DMS153 treated with DMSO at 0.1 percent for 48 hours (cell line): ENCODE results near the gene GNAT2.

ENCODE experiments used
- DNase-seq: peaks from one replicate; lab custom pipeline; 2025; ENCODE audit not compliant: unreplicated experiment; lab: John Stamatoyannopoulos, UW

GNAT2 gene

GRCh38 chr1:109613361-109614147 lies 5.9 kb downstream of the GNAT2 start:
- no peak for DNase-seq

- no peak for DNase-seq
Measured at GRCh38 chr1:109611308-109611990, 8.0 kb downstream of the GNAT2 start.

DNA sequence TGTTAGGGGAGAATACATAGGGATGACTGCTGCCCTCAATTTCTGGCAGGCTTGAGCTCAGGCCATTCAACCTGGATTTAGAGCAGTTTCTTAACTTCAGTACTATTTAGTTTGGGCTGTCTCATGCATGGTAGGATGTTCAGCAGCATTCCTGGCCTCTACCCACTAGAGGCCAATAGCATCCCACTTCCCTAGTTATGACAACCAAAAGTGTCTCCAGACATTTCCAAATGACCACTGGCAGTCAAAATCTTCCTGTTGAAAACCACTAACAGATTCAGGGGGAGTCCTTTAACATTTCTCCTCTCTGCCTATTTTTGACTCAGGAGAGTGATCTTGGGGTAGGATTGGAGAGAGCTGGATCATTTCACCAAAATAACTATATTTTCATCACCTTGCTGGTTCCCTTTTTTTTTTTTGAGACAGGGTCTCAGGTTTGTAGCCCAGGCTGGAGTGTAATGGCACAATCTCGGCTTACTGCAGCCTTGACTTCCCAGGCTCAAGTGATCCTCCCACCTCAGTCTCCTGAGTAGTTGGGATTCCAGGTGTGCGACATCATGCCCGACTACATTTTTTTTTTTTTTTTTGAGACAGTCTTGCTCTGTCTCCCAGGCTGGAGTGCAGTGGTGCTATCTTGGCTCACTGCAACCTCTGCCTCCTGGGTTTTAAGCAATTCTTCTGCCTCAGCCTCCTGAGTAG lies 8.7 kb downstream of the GNAT2 start:
- no peak for DNase-seq

- no peak for DNase-seq
Measured at GRCh38 chr1:109609881-109610280, 9.5 kb downstream of the GNAT2 start.

DNA sequence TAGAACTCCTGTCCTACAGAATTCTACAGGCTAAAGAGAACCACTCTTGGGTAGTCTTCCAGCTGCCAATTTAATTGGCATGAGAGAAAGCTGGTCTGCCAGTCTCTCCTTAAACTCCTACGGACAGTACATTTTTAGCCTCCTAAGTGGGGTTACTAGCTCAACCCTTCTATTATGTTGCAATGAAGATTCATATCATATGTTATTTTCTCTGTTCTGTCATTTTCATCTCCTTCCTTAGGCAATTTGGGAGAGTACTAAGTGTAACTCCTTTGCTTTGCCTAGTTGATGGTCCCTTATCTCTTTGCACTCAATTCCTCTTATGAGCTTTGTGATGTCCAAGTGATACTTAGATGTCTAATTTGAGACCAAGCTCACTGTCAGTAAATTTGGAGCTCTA lies 14.0 kb downstream of the GNAT2 start:
- DNase-seq, result no peak

DNA sequence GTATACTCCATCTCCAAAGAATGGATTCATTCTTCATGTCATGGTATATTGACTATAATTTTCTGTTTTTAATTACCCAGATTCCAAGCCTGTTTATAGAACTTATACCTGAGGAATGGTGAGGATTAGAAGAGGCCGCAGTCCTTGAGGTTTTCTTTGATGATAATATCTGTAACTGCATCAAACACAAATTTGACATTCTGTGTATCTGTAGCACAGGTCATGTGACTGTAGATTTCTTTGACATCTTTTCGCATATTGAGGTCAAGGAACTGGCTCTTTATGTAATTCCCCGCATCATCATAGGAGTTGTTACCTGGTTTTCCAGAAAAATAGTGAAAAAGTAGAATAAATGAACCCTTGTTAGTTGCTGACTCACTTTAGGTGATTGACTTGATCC lies 16.2 kb downstream of the GNAT2 start:
- no peak for DNase-seq

DNA sequence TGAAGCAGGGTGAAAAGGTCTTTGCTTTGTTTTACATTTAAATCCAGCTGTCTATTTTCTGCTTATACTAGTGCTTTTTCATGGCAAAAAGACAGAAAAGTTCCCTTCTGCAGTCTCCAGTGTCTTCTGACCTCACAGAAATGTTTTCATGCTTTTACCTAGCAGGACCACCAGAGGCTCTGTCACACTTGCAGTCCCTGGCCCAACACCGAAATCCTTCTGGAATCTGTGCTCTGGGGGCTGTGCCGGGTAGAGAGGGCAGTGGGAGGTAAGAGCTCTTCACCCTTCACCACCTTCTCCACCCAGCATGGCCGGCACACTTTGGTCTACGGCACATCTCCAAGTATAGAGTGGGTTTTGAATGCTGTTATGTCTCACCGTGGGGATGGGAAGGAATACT lies 20.8 kb downstream of the GNAT2 start:
- no peak for DNase-seq

GRCh38 chr1:109598156-109598555 lies 21.3 kb downstream of the GNAT2 start:
- DNase-seq, result no peak

DNA sequence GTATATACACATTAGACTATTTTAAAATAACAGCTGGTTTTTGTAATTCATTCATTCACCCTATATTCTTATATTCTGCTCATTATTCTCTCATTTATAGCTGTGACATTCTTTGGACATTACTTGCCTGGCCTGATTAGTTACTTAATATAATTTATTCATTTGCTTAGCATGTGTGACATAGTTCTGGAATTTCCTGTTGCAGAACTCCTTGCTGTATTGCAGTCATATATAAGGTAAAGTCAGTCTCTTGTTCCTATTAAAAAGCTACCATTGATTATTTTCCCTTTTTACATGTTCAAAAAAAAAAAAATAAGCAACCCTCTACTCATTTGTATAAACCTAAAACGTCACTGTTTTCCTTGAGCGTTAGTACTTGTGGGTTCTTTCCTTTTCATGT lies 23.9 kb downstream of the GNAT2 start:
- DNase-seq, result no peak

DNA sequence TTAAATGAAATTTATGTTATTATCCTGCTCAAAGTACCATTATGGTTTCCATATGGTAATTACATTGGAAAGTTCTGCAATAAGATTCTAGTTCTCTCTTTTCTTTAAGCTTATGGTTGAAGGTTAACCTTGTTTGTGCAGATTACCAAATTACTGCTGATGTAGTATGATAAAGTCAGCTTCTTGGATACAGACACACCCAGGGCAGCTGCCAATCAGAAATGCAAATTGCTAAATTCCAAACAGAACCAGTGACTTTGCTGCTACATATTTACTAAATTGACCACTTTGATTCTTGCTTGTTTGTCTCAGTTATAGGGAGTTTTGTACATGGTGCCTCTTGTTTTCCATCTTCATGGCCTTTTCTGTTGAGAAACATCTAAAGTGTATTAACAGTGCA lies 26.5 kb downstream of the GNAT2 start:
- DNase-seq, result no peak

GRCh38 chr1:109589679-109590078 lies 29.7 kb downstream of the GNAT2 start:
- DNase-seq, result no peak

DNA sequence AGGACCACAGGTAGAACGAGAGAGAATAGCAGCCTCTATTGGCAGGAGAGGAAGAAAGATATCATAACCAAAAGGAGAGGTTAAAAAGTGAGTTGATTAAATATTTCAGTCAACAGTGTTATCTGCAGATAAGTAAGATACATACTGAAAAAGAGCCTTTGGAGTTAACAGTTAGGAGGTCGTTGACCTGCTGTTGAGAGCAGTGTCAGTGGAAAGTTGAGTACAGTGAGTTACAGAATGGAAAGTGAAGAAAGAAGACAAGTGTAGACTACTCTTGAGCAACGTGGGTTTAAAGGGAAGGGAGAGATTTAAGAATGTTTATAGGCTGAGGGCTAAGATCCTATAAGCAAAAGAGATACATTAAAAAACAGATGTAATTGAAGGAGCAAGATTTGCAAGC lies 30.2 kb downstream of the GNAT2 start:
- no peak for DNase-seq

DNA sequence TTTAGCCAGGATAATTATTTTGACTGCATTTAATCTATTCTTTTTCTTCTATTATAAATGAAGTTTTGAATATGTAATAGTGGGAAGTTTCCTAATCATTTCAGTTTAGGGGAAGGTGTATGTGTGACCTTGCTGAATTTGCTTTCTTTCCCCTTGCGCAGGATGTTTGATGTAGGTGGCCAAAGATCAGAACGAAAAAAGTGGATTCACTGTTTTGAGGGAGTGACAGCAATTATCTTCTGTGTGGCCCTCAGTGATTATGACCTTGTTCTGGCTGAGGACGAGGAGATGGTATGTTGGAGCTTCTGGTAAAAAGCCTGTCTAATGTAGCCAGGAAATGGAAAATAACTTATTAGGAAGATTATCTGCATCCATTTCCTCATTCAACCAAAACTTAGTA lies 33.4 kb downstream of the GNAT2 start:
- no peak for DNase-seq

- no peak for DNase-seq
Measured at GRCh38 chr1:109584766-109585165, 34.6 kb downstream of the GNAT2 start.

DNA sequence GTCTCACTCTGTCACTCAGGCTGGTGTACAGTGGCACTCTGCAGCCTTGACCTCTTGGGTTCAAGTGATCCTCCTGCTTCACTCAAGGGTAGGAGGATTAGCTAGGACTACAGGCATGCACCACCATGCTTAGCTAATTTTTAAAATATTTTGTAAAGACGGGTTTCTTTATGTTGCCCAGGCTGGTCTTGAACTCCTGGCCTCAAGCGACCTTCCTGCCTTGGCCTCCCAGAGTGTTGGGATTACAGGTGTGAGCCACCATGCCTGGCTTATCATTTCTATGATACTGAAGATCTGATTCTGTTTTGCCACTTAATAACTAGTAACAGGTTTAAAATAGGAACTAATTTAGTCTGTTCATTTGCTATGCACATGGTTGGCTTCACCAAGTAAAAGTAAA lies 37.4 kb downstream of the GNAT2 start:
- DNase-seq, result no peak

GRCh38 chr1:109579491-109579890 lies 39.9 kb downstream of the GNAT2 start:
- DNase-seq, result no peak

- DNase-seq, result no peak
Measured at GRCh38 chr1:109578947-109579443, 40.4 kb downstream of the GNAT2 start.

DNA sequence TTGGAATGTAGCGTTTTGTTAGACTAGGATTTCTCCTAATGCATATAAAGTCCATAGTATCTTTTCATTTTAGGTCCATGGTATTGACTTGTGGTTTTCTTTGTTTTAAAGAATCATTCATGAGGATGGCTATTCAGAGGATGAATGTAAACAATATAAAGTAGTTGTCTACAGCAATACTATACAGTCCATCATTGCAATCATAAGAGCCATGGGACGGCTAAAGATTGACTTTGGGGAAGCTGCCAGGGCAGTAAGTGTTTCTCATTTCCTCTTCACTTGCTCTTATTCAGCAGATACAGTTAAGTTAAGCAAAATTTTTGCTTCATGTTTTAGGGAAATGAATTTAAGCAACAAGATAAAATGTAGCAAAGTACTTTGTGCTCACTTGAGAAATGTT lies 45.6 kb downstream of the GNAT2 start:
- no peak for DNase-seq

GRCh38 chr1:109570414-109570813 lies 49.0 kb downstream of the GNAT2 start:
- no peak for DNase-seq

DNA sequence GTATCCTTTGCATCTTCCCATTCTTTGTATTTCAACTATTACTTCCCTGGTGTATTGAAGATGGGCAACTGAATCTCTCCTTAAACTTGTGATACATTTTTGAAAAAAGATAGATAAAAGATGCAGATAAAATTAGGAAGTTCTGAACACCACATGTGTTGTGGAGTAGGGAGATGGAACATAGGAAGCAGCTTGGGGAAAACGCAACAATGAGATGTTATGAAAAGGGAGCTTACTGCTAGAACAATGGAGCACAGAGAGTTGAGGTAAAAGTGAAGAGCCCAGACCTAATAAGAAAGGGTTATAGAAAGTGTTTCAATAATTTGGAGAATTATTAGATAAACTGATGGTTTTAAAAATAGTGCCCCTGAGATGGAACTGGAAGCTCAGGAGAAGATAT lies 50.1 kb downstream of the GNAT2 start:
- DNase-seq, result no peak

GRCh38 chr1:109567877-109568672 lies 51.3 kb downstream of the GNAT2 start:
- DNase-seq, result no peak
